GM12891 (cell line): ENCODE measurements around the gene RASSF8.
"Not testable (repeated sequence)": the region's sequence is repeated elsewhere in the genome, so short reads cannot be mapped to it uniquely, and the experiment has no call there.

Experiments
- DNase-seq: peaks from one replicate; pipeline ENCODE4 v3.0.0; 2011; ENCODE audit warnings: low spot score; ENCODE audit not compliant: insufficient read length
- FAIRE-seq: peaks from 2 replicates; lab custom pipeline; 2011; peaks lifted over from hg19 to GRCh38; lab: Jason Lieb, UNC
- PAX5 ChIP-seq: IDR thresholded peaks from 2 replicates; pipeline ENCODE4 v1.6.1; 2011; ENCODE audit warnings: low read length, moderate library complexity, mild to moderate bottlenecking; ENCODE audit not compliant: insufficient read depth, severe bottlenecking
- POLR2A ChIP-seq: IDR thresholded peaks from 2 replicates; pipeline ENCODE4 v1.6.1; 2011; ENCODE audit warnings: low read depth, low read length, control low read depth
- POLR2AphosphoS5 ChIP-seq: IDR thresholded peaks from 2 replicates; pipeline ENCODE4 v1.6.1; 2011; ENCODE audit warnings: low read depth, low read length, control low read depth
- POU2F2 ChIP-seq: IDR thresholded peaks from 2 replicates; pipeline ENCODE4 v1.6.1; 2011; ENCODE audit warnings: low read depth, mild to moderate bottlenecking, control low read depth, low read length, moderate library complexity
- SPI1 ChIP-seq: IDR thresholded peaks from 2 replicates; pipeline ENCODE4 v1.6.1; 2011; ENCODE audit warnings: low read depth, low read length, control low read depth
- TAF1 ChIP-seq: IDR thresholded peaks from 2 replicates; pipeline ENCODE4 v1.6.1; 2011; ENCODE audit warnings: low read depth, low read length, control low read depth

Gene RASSF8

GRCh38 chr12:26047401-26048226, 89.1 kb downstream of the RASSF8 start:
- DNase-seq = no peak
- FAIRE-seq = no peak
- TF ChIP-seq TAF1 (no peak), POLR2AphosphoS5 (no peak), PAX5 (no peak), POU2F2 (no peak), SPI1 (no peak), POLR2A (no peak)

DNA sequence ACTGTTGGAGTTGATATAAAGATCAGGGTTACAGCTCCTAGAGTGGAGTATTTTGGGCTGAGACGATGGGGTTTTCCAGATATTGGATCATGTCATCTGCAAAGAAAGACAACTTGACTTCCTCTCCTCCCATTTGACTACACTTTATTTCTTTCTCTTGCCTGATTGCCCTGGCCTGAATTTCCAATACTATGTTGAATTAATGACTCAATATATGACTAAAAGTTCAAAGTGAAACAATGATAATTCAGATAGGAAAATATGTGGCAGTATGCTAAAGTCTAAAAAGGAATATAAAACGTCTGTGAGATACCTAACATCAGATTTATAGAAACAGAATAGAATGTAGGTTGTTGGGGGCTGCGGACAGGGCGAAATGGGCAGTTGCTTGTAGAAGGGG, 94.2 kb downstream of the RASSF8 start:
- FAIRE-seq = no peak
- no peak for DNase-seq
- TF ChIP-seq PAX5 = no peak
- no peak for TF ChIP-seq POLR2AphosphoS5
- no peak for TF ChIP-seq POLR2A
- no peak for TF ChIP-seq SPI1
- TF ChIP-seq POU2F2 = no peak
- no peak for TF ChIP-seq TAF1

DNA sequence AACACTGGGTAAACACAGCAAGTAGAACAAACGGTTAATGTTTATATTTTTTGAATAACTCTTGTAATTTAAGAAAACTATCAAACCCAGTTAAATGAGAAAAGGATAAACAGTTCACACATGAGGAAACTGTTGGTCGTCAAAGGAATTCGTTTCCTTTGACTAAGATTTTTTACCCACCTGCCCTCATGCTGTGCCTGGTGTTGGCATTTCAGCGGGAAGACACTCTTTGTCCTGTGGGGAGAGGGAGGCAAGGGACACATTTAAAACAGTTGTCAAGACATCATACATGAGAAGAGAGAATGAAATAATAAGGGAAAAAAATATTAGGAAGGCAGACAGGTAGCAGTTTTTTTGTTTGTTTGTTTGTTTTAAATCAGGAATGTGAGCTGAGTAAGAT, 95.9 kb downstream of the RASSF8 start:
- TF ChIP-seq TAF1 (no peak), POLR2A (no peak), POLR2AphosphoS5 (no peak), PAX5 (no peak), SPI1 (no peak), POU2F2 (no peak)
- FAIRE-seq = no peak

DNA sequence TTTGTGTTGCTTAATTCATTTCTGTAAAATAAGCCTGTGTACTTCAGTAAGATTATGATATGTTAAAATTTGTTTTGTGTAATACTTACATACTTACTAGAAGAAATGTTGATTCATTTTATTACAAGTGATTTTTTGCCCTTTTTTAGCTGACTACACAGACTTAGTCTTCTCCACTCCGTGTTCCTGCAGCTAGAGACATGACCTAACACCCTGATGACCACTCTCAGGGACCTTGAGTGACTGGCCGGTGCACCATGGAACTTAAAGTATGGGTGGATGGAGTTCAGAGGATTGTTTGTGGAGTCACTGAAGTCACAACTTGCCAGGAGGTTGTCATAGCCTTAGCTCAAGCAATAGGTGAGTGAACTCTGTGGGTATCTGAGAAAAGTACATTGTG, 96.6 kb downstream of the RASSF8 start:
- TF ChIP-seq POLR2AphosphoS5 (no peak), SPI1 (no peak), PAX5 (no peak), POU2F2 (no peak), POLR2A (no peak), TAF1 (no peak)
- no peak for FAIRE-seq
- no peak for DNase-seq

More for the DNA sequence above, 95.9 kb downstream of the RASSF8 start:
- DNase-seq = no peak

- no peak for DNase-seq
- TF ChIP-seq POU2F2 = no peak
- no peak for TF ChIP-seq POLR2A
- no peak for TF ChIP-seq POLR2AphosphoS5
- no peak for TF ChIP-seq SPI1
- no peak for TF ChIP-seq TAF1
- TF ChIP-seq PAX5 = no peak
- no peak for FAIRE-seq
Measured at GRCh38 chr12:26056335-26056734, 97.9 kb downstream of the RASSF8 start.

DNA sequence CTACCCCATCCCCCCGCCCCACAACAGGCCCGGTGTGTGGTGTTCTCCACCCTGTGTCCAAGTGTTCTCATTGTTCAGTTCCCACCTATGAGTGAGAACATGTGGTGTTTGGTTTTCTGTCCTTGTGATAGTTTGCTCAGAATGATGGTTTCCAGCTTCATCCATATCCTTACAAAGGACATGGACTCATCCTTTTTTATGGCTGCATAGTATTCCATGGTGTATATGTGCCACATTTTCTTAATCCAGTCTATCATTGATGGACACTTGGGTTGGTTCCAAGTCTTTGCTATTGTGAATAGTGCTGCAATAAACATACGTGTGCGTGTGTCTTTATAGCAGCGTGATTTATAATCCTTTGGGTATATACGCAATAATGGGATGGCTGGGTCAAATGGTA, 98.8 kb downstream of the RASSF8 start:
- not testable (repeated sequence) for FAIRE-seq, DNase-seq

- no peak for FAIRE-seq
Measured at GRCh38 chr12:26058308-26058707, 99.8 kb downstream of the RASSF8 start.

DNA sequence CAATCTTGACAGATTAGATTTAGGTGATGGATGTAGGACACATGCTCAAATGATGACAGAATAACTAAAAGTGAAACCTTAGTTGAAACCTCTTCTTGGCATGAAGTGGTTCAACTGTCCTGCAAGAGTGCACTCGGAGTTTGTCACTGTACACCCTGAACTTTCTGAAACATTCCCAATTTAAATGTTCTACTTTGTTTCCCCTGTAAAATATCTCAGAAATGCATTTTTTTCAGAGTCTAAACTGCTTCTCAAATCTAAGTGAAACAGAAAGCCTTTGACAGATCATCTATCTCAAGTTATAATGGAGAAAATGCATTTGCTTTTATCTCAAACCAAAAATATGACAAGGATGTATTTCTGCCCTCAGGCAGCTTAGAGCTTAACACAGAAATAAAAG, 100.3 kb downstream of the RASSF8 start:
- DNase-seq (no peak), FAIRE-seq (no peak)
- no peak for TF ChIP-seq POLR2A
- TF ChIP-seq POLR2AphosphoS5 = no peak
- TF ChIP-seq SPI1 = no peak
- TF ChIP-seq POU2F2 = no peak
- TF ChIP-seq PAX5 = no peak
- TF ChIP-seq TAF1 = no peak

More at GRCh38 chr12:26058308-26058707, 99.8 kb downstream of the RASSF8 start:
- DNase-seq = no peak
- TF ChIP-seq POLR2AphosphoS5 (no peak), PAX5 (no peak), SPI1 (no peak), POU2F2 (no peak), TAF1 (no peak), POLR2A (no peak)

- no peak for DNase-seq
- TF ChIP-seq PAX5 = no peak
- TF ChIP-seq SPI1 = no peak
- TF ChIP-seq POU2F2 = no peak
- no peak for TF ChIP-seq POLR2AphosphoS5
- no peak for TF ChIP-seq TAF1
- TF ChIP-seq POLR2A = no peak
- no peak for FAIRE-seq
Measured at GRCh38 chr12:26062006-26062405, 103.5 kb downstream of the RASSF8 start.
